Liver (tissue), 9 donors: ENCODE data around the gene CACNA1F. TPM values are rescaled to one million over a fixed set of nuclear protein-coding genes. Genes with fewer than 3 reads are reported as not detected.

Source experiments
- DNase-seq: peaks from one replicate; pipeline ENCODE4 v3.0.0-alpha.2; 2017; ENCODE audit warnings: low spot score
- H3K27ac ChIP-seq, 2 donors: one replicate each; pipeline ENCODE4 v1.7.0; 2013; ENCODE audit warnings: inconsistent platforms in 2 of 2, low read length in 2 of 2, control low read depth in 1 of 2, low read depth in 1 of 2, mild to moderate bottlenecking in 1 of 2
- H3K27me3 ChIP-seq, 4 donors: one replicate each; pipeline versions ENCODE4 v1.6.1 to v1.7.0; 2013; ENCODE audit warnings: low read length in 3 of 4, inconsistent platforms in 1 of 4, mild to moderate bottlenecking in 1 of 4, moderate library complexity in 1 of 4; ENCODE audit not compliant: control insufficient read depth in 4 of 4, insufficient read depth in 4 of 4
- H3K36me3 ChIP-seq, 4 donors: one replicate each; pipeline versions ENCODE4 v1.6.1 to v1.7.0; 2013; ENCODE audit warnings: low read length in 3 of 4, mild to moderate bottlenecking in 3 of 4, low read depth in 1 of 4, moderate library complexity in 1 of 4; ENCODE audit not compliant: control insufficient read depth in 4 of 4, insufficient read depth in 3 of 4
- H3K4me1 ChIP-seq, 4 donors: one replicate each; pipeline versions ENCODE4 v1.6.1 to v1.7.0; 2013; ENCODE audit warnings: low read length in 3 of 4, mild to moderate bottlenecking in 3 of 4, moderate library complexity in 1 of 4; ENCODE audit not compliant: control insufficient read depth in 4 of 4, insufficient read depth in 4 of 4
- H3K4me3 ChIP-seq, 3 donors: one replicate each; pipeline versions ENCODE4 v1.6.1 to v1.7.0; 2013; ENCODE audit warnings: low read length in 3 of 3, control low read depth in 1 of 3, low read depth in 1 of 3, mild to moderate bottlenecking in 1 of 3
- H3K9ac ChIP-seq, 2 donors: one replicate each; pipeline ENCODE4 v1.7.0; 2013; ENCODE audit warnings: low read length in 2 of 2, mild to moderate bottlenecking in 2 of 2, moderate library complexity in 2 of 2, control low read depth in 1 of 2, low read depth in 1 of 2
- H3K9me3 ChIP-seq, 4 donors: one replicate each; pipeline versions ENCODE4 v1.6.1 to v1.7.0; 2013; ENCODE audit warnings: low read length in 3 of 4; ENCODE audit not compliant: control insufficient read depth in 4 of 4
- EGR1 ChIP-seq, 2 donors: IDR thresholded peaks; 2 replicates each; pipeline ENCODE4 v1.6.1; 2016 to 2018; ENCODE audit warnings: antibody characterized with exemption in 2 of 2, low read depth in 2 of 2
- FOXA1 ChIP-seq: IDR thresholded peaks from 2 replicates; pipeline ENCODE4 v1.6.1; 2016; ENCODE audit warnings: antibody characterized with exemption
- FOXA2 ChIP-seq: IDR thresholded peaks from 2 replicates; pipeline ENCODE4 v1.6.1; 2016; ENCODE audit warnings: antibody characterized with exemption
- HNF4A ChIP-seq, 2 donors: conservative IDR thresholded peaks; 2 replicates each; pipeline ENCODE4 v1.6.1; 2016; ENCODE audit warnings: antibody characterized with exemption in 2 of 2, mild to moderate bottlenecking in 2 of 2
- HNF4G ChIP-seq: IDR thresholded peaks from 2 replicates; pipeline ENCODE4 v1.6.1; 2016; ENCODE audit warnings: antibody characterized with exemption
- JUND ChIP-seq, 2 donors: IDR thresholded peaks; 2 replicates each; pipeline ENCODE4 v1.6.1; 2016; ENCODE audit warnings: antibody characterized with exemption in 2 of 2
- NR2F2 ChIP-seq: IDR thresholded peaks from 2 replicates; pipeline ENCODE4 v1.6.1; 2016; ENCODE audit warnings: antibody characterized with exemption
- RAD21 ChIP-seq, 2 donors: IDR thresholded peaks; 2 replicates each; pipeline ENCODE4 v1.6.1; 2016; ENCODE audit warnings: antibody characterized with exemption in 2 of 2, mild to moderate bottlenecking in 2 of 2
- RXRA ChIP-seq, 2 donors: IDR thresholded peaks; 2 replicates each; pipeline ENCODE4 v1.6.1; 2017 to 2018; ENCODE audit warnings: antibody characterized with exemption in 2 of 2, mild to moderate bottlenecking in 1 of 2
- SP1 ChIP-seq: IDR thresholded peaks from 2 replicates; pipeline ENCODE4 v1.6.1; 2018; ENCODE audit warnings: antibody characterized with exemption, mild to moderate bottlenecking
- YY1 ChIP-seq: IDR thresholded peaks from 2 replicates; pipeline ENCODE4 v1.6.1; 2016; ENCODE audit warnings: antibody characterized with exemption, mild to moderate bottlenecking
- WGBS: extraction: QIAGEN DNeasy Blood & Tissue Kit; methylation state at CpG from one replicate; pipeline ENCODE4 v1.1.7; 2013; 5-methylcytosine and 5-hydroxymethylcytosine counted together
- polyA plus RNA-seq, 2 donors: library from polyadenylated mRNA; stranded (reverse) in 1 of 2; unstranded in 1 of 2; fragments of 200-250 nt in 1 of 2; fragments of >200 nt in 1 of 2; fragmentation: Nextera tagmentation in 1 of 2; extraction: Ambion mirVana in 1 of 2; gene quantifications; one replicate each; pipeline versions ENCODE4 v1.2.1 to v1.2.3, GENCODE V29; 2013 to 2015
- total RNA-seq, 2 donors: library from RNA; depleted of rRNA; stranded (reverse); fragments of >200 nt; gene quantifications; one replicate each; pipeline ENCODE4 v1.2.3, GENCODE V29; 2014
- TF ChIP-seq, protein P1 (sequence below): IDR thresholded peaks from 2 replicates; pipeline ENCODE4 v1.6.1; 2016; ENCODE audit warnings: antibody characterized with exemption, mild to moderate bottlenecking
- TF ChIP-seq, protein P2 (sequence below): IDR thresholded peaks from 2 replicates; pipeline ENCODE4 v1.6.1; 2016; ENCODE audit warnings: antibody characterized with exemption
- TF ChIP-seq, protein P3 (sequence below): IDR thresholded peaks from 2 replicates; pipeline ENCODE4 v1.6.1; 2016; ENCODE audit warnings: antibody characterized with exemption
- TF ChIP-seq, protein P4 (sequence below): IDR thresholded peaks from 2 replicates; pipeline ENCODE4 v1.6.1; 2016; ENCODE audit warnings: antibody characterized with exemption
- TF ChIP-seq, protein P5 (sequence below): fragments of 150-350 bp; IDR thresholded peaks from 2 replicates; pipeline ENCODE4 v1.5.1; 2017; ENCODE audit warnings: improper control_type of control experiment, low read depth, low read length; ENCODE audit not compliant: missing input control
- donor health status: healthy.
- donor health status: healthy.
- donor health status: healthy.
- donor health status: healthy.
- donor health status: healthy.

Gene CACNA1F
- total and polyA plus RNA-seq, 4 donors, result 0.03 TPM; not detected in 3

DNA sequence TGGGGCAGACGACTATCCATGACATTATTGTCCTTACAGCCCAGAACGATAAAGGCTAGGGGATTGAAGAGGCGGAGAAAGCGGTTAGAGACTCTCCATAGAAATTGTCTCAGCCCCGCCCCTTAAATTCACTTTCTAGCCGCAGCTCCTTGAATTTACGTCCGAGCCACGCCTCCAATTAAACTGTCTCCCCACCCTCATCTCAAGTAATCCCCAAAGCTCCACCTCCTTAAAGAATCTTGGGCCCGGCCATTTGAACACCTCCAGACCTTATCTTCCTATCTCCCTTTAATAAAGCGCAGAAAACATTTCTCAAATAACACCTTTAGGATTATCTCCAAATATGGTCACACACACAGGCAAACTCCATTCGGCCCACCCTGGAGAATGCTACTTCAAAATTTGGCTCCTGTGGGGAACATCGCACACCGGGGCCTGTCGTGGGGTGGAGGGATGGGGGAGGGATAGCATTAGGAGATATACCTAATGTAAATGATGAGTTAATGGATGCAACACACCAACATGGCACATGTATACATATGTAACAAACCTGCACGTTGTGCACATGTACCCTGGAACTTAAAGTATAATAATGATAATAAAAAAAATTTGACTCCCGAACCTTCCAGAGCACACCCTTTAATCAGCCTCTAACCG is 77.8 kb downstream of the CACNA1F start:
- Histone ChIP-seq H3K4me3 (peak overlapping the region in 2 of 3 donors; percentile 54 to 70), H3K4me1 (peaks cover 0 to 4% (median 1%) of the 10 kb centered on the region in 4 donors), H3K27me3 (no peaks in the 10 kb centered on the region), H3K27ac (peak overlapping the region in 1 of 2 donors; percentile 82), H3K9me3 (no peaks in the 10 kb centered on the region), H3K36me3 (no peaks in the 10 kb centered on the region), H3K9ac (peak overlapping the region in 1 of 2 donors; percentile 47)
- no peak for TF ChIP-seq NR2F2
- TF ChIP-seq SP1, result no peak
- no peak for TF ChIP-seq RAD21 (IDR thresholded peaks at IDR 0.05)
- TF ChIP-seq RXRA (IDR thresholded peaks at IDR 0.05), result no peak
- TF ChIP-seq, protein P1, sequence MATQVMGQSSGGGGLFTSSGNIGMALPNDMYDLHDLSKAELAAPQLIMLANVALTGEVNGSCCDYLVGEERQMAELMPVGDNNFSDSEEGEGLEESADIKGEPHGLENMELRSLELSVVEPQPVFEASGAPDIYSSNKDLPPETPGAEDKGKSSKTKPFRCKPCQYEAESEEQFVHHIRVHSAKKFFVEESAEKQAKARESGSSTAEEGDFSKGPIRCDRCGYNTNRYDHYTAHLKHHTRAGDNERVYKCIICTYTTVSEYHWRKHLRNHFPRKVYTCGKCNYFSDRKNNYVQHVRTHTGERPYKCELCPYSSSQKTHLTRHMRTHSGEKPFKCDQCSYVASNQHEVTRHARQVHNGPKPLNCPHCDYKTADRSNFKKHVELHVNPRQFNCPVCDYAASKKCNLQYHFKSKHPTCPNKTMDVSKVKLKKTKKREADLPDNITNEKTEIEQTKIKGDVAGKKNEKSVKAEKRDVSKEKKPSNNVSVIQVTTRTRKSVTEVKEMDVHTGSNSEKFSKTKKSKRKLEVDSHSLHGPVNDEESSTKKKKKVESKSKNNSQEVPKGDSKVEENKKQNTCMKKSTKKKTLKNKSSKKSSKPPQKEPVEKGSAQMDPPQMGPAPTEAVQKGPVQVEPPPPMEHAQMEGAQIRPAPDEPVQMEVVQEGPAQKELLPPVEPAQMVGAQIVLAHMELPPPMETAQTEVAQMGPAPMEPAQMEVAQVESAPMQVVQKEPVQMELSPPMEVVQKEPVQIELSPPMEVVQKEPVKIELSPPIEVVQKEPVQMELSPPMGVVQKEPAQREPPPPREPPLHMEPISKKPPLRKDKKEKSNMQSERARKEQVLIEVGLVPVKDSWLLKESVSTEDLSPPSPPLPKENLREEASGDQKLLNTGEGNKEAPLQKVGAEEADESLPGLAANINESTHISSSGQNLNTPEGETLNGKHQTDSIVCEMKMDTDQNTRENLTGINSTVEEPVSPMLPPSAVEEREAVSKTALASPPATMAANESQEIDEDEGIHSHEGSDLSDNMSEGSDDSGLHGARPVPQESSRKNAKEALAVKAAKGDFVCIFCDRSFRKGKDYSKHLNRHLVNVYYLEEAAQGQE, result no peak
- TF ChIP-seq HNF4G, result no peak
- TF ChIP-seq, protein P2, sequence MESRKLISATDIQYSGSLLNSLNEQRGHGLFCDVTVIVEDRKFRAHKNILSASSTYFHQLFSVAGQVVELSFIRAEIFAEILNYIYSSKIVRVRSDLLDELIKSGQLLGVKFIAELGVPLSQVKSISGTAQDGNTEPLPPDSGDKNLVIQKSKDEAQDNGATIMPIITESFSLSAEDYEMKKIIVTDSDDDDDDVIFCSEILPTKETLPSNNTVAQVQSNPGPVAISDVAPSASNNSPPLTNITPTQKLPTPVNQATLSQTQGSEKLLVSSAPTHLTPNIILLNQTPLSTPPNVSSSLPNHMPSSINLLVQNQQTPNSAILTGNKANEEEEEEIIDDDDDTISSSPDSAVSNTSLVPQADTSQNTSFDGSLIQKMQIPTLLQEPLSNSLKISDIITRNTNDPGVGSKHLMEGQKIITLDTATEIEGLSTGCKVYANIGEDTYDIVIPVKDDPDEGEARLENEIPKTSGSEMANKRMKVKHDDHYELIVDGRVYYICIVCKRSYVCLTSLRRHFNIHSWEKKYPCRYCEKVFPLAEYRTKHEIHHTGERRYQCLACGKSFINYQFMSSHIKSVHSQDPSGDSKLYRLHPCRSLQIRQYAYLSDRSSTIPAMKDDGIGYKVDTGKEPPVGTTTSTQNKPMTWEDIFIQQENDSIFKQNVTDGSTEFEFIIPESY, result no peak
- TF ChIP-seq, protein P3, sequence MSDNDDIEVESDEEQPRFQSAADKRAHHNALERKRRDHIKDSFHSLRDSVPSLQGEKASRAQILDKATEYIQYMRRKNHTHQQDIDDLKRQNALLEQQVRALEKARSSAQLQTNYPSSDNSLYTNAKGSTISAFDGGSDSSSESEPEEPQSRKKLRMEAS, result no peak
- no peak for TF ChIP-seq HNF4A (conservative IDR thresholded peaks at IDR 0.05)
- TF ChIP-seq, protein P4, sequence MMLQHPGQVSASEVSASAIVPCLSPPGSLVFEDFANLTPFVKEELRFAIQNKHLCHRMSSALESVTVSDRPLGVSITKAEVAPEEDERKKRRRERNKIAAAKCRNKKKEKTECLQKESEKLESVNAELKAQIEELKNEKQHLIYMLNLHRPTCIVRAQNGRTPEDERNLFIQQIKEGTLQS, result no peak
- TF ChIP-seq, protein P5, sequence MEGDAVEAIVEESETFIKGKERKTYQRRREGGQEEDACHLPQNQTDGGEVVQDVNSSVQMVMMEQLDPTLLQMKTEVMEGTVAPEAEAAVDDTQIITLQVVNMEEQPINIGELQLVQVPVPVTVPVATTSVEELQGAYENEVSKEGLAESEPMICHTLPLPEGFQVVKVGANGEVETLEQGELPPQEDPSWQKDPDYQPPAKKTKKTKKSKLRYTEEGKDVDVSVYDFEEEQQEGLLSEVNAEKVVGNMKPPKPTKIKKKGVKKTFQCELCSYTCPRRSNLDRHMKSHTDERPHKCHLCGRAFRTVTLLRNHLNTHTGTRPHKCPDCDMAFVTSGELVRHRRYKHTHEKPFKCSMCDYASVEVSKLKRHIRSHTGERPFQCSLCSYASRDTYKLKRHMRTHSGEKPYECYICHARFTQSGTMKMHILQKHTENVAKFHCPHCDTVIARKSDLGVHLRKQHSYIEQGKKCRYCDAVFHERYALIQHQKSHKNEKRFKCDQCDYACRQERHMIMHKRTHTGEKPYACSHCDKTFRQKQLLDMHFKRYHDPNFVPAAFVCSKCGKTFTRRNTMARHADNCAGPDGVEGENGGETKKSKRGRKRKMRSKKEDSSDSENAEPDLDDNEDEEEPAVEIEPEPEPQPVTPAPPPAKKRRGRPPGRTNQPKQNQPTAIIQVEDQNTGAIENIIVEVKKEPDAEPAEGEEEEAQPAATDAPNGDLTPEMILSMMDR, result no peak
- TF ChIP-seq FOXA1, result no peak
- no peak for TF ChIP-seq EGR1 (IDR thresholded peaks at IDR 0.05; ENCODE audit: low read depth in 2 of 2)
- TF ChIP-seq YY1, result no peak
- no peak for TF ChIP-seq FOXA2
- no peak for TF ChIP-seq JUND (IDR thresholded peaks at IDR 0.05)
- WGBS, result 29% methylated on average over 18 of the region's 18 CpGs
- peak; percentile 43 for DNase-seq

Other genes starting within 250 kb of the CACNA1F start
- 10 to 100 TPM; 14.1 to 21.3 TPM for gene GRIPAP1, start 231.1 kb downstream of the CACNA1F start, total RNA-seq
- gene GRIPAP1, start 231.1 kb downstream of the CACNA1F start, polyA plus RNA-seq, result 10 to 100 TPM; 15.4 to 17.3 TPM
- 10 to 100 TPM in 1 of 2 donors, 1 to 10 TPM in 1; 9.5 to 17.1 TPM for gene TFE3, start 190.0 kb downstream of the CACNA1F start, total RNA-seq
- gene TFE3, start 190.0 kb downstream of the CACNA1F start, polyA plus RNA-seq, result 10 to 100 TPM in 1 of 2 donors, 1 to 10 TPM in 1; 8.6 to 22.4 TPM
- gene CCDC120, start 174.3 kb downstream of the CACNA1F start, total RNA-seq, result 1 to 10 TPM; 1.0 to 1.9 TPM
- 1 to 10 TPM; 1.3 to 3.4 TPM for gene CCDC120, start 174.3 kb downstream of the CACNA1F start, polyA plus RNA-seq
- gene PRAF2, start 159.3 kb downstream of the CACNA1F start, total RNA-seq, result 1 to 10 TPM; 1.4 to 2.1 TPM
- gene PRAF2, start 159.3 kb downstream of the CACNA1F start, polyA plus RNA-seq, result 1 to 10 TPM; 5.7 to 8.2 TPM
- gene WDR45, start 153.5 kb downstream of the CACNA1F start, total RNA-seq, result 10 to 100 TPM; 28.0 to 47.9 TPM
- gene WDR45, start 153.5 kb downstream of the CACNA1F start, polyA plus RNA-seq, result 10 to 100 TPM; 51.2 to 60.7 TPM
- 10 to 100 TPM in 1 of 2 donors, 1 to 10 TPM in 1; 9.5 to 13.8 TPM for gene GPKOW, start 109.6 kb downstream of the CACNA1F start, total RNA-seq
- gene GPKOW, start 109.6 kb downstream of the CACNA1F start, polyA plus RNA-seq, result 10 to 100 TPM in 1 of 2 donors, 1 to 10 TPM in 1; 7.7 to 12.0 TPM
- 1 to 10 TPM; 2.9 to 6.9 TPM for gene MAGIX, start 70.6 kb downstream of the CACNA1F start, total RNA-seq
- 10 to 100 TPM in 1 of 2 donors, 1 to 10 TPM in 1; 8.8 to 10.8 TPM for gene MAGIX, start 70.6 kb downstream of the CACNA1F start, polyA plus RNA-seq
- gene PLP2, start 61.4 kb downstream of the CACNA1F start, total RNA-seq, result 1 to 10 TPM; 2.4 to 6.7 TPM
- 10 to 100 TPM; 22.6 to 24.5 TPM for gene PLP2, start 61.4 kb downstream of the CACNA1F start, polyA plus RNA-seq
- gene PRICKLE3, start 47.0 kb downstream of the CACNA1F start, total RNA-seq, result 1 to 10 TPM; 2.5 to 6.5 TPM
- 1 to 10 TPM; 2.1 to 3.3 TPM for gene PRICKLE3, start 47.0 kb downstream of the CACNA1F start, polyA plus RNA-seq
- under 1 TPM; 0.61 to 0.67 TPM for gene SYP, start 33.1 kb downstream of the CACNA1F start, total RNA-seq
- gene SYP, start 33.1 kb downstream of the CACNA1F start, polyA plus RNA-seq, result under 1 TPM; 0.30 to 0.33 TPM
- gene CCDC22, start 2.1 kb upstream of the CACNA1F start, total RNA-seq, result 1 to 10 TPM; 6.2 TPM
- gene CCDC22, start 2.1 kb upstream of the CACNA1F start, polyA plus RNA-seq, result 1 to 10 TPM; 4.2 to 7.8 TPM
- gene FOXP3, start 31.4 kb upstream of the CACNA1F start, total RNA-seq, result under 1 TPM; 0.05 to 0.08 TPM
- under 1 TPM; 0.29 to 0.65 TPM for gene FOXP3, start 31.4 kb upstream of the CACNA1F start, polyA plus RNA-seq
- 1 to 10 TPM; 1.3 to 1.7 TPM for gene PPP1R3F, start 36.5 kb upstream of the CACNA1F start, total RNA-seq
- 1 to 10 TPM in 1 of 2 donors, under 1 TPM in 1; 0.78 to 1.6 TPM for gene PPP1R3F, start 36.5 kb upstream of the CACNA1F start, polyA plus RNA-seq
- gene GAGE10, start 70.3 kb upstream of the CACNA1F start, total RNA-seq, result not detected
- gene GAGE10, start 70.3 kb upstream of the CACNA1F start, polyA plus RNA-seq, result not detected
- gene GAGE12J, start 88.7 kb upstream of the CACNA1F start, total RNA-seq, result not detected
- gene GAGE12J, start 88.7 kb upstream of the CACNA1F start, polyA plus RNA-seq, result not detected
- not detected for gene GAGE13, start 98.2 kb upstream of the CACNA1F start, total RNA-seq
- not detected for gene GAGE13, start 98.2 kb upstream of the CACNA1F start, polyA plus RNA-seq